BE2C (cell line): ENCODE measurements around the gene PCDHGA6.

Experiments
- DNase-seq: peaks from one replicate; pipeline ENCODE4 v3.0.0-alpha.2; 2020
- H3K27me3 ChIP-seq: fragments of 250-450 bp; sonication (Bioruptor Pico); 2 replicates; pipeline ENCODE4 v1.5.1; 2020; ENCODE audit warnings: mild to moderate bottlenecking
- H3K36me3 ChIP-seq: fragments of 250-450 bp; sonication (Bioruptor Pico); 2 replicates; pipeline ENCODE4 v1.5.1; 2020; ENCODE audit warnings: mild to moderate bottlenecking
- H3K4me1 ChIP-seq: fragments of 250-450 bp; sonication (Bioruptor Pico); 2 replicates; pipeline ENCODE4 v1.5.1; 2020
- H3K4me3 ChIP-seq: 2 replicates; pipeline ENCODE4 v1.5.1; 2011; ENCODE audit warnings: low read depth, low read length
- H3K9me3 ChIP-seq: fragments of 250-450 bp; sonication (Bioruptor Pico); 2 replicates; pipeline ENCODE4 v1.5.1; 2020
- CTCF ChIP-seq: IDR thresholded peaks from 2 replicates; pipeline ENCODE4 v1.5.1; 2012; ENCODE audit warnings: mild to moderate bottlenecking, low read depth, low read length

PCDHGA6 gene

GRCh38 chr5:141351591-141351990 lies 22.1 kb upstream of the PCDHGA6 start:
- Histone ChIP-seq H3K9me3 (peaks cover 9% of the 10 kb centered on the region), H3K27me3 (no peaks in the 10 kb centered on the region), H3K36me3 (peaks cover 32% of the 10 kb centered on the region), H3K4me3 (no peak overlapping the region), H3K4me1 (no peaks in the 10 kb centered on the region)
- no peak for DNase-seq
- TF ChIP-seq CTCF = no peak

- TF ChIP-seq CTCF = peak; percentile 50
- H3K27me3 ChIP-seq = no peaks in the 10 kb centered on the region
- no peak for DNase-seq
Measured at GRCh38 chr5:141354900-141355469, 18.7 kb upstream of the PCDHGA6 start, which contains the start of gene PCDHGA4. PCDHGA4 (plus strand) TSS chr5:141355021; CDS start chr5:141355108, 87 bp downstream.

GRCh38 chr5:141355641-141356040 lies 18.1 kb upstream of the PCDHGA6 start:
- peaks cover 50% of the 10 kb centered on the region for H3K36me3 ChIP-seq
- no peak for DNase-seq
- no peak for TF ChIP-seq CTCF
- H3K9me3 ChIP-seq = peaks cover 15% of the 10 kb centered on the region
- no peaks in the 10 kb centered on the region for H3K27me3 ChIP-seq
- no peaks in the 10 kb centered on the region for H3K4me1 ChIP-seq
- H3K4me3 ChIP-seq = no peak overlapping the region

More at GRCh38 chr5:141354900-141355469, 18.7 kb upstream of the PCDHGA6 start, which contains the start of gene PCDHGA4:
- peaks cover 44% of the 10 kb centered on the region for H3K36me3 ChIP-seq
- H3K4me1 ChIP-seq = no peaks in the 10 kb centered on the region
- H3K4me3 ChIP-seq = no peak within 1 kb of the TSS
- H3K9me3 ChIP-seq = peaks cover 15% of the 10 kb centered on the region

- peaks cover 53% of the 10 kb centered on the region for H3K36me3 ChIP-seq
- no peak overlapping the region for H3K4me3 ChIP-seq
- DNase-seq = no peak
- TF ChIP-seq CTCF = no peak
- peaks cover 15% of the 10 kb centered on the region for H3K9me3 ChIP-seq
- H3K4me1 ChIP-seq = no peaks in the 10 kb centered on the region
- H3K27me3 ChIP-seq = no peaks in the 10 kb centered on the region
Measured at GRCh38 chr5:141356133-141356532, 17.6 kb upstream of the PCDHGA6 start.

- H3K4me3 ChIP-seq = no peak overlapping the region
- no peaks in the 10 kb centered on the region for H3K4me1 ChIP-seq
- H3K27me3 ChIP-seq = no peaks in the 10 kb centered on the region
- no peak for DNase-seq
- H3K9me3 ChIP-seq = peaks cover 15% of the 10 kb centered on the region
- TF ChIP-seq CTCF = no peak
- peaks cover 51% of the 10 kb centered on the region for H3K36me3 ChIP-seq
Measured at GRCh38 chr5:141356950-141357349, 16.7 kb upstream of the PCDHGA6 start.

- Histone ChIP-seq H3K4me1 (no peaks in the 10 kb centered on the region), H3K4me3 (no peak within 1 kb of the TSS), H3K9me3 (peaks cover 12% of the 10 kb centered on the region), H3K36me3 (peaks cover 58% of the 10 kb centered on the region), H3K27me3 (no peaks in the 10 kb centered on the region)
- no peak for DNase-seq
- peak; percentile 54 for TF ChIP-seq CTCF
Measured at GRCh38 chr5:141359790-141360426, 13.8 kb upstream of the PCDHGA6 start, which contains the start of gene PCDHGB2. PCDHGB2 (plus strand) TSS chr5:141359994; CDS start chr5:141360136, 142 bp downstream.
